Epithelial cell of proximal tubule (primary cell): Measurements from ENCODE around the gene TSPAN15. TPM values are rescaled to one million over a fixed set of nuclear protein-coding genes. Genes with fewer than 3 reads are reported as not detected.

Experiments used
- DNase-seq: peaks from one replicate; pipeline ENCODE4 v3.0.0-alpha.2; 2011; ENCODE audit warnings: low read depth
- H3K4me3 ChIP-seq: 2 replicates; pipeline ENCODE4 v1.5.1; 2011; ENCODE audit warnings: low read depth, mild to moderate bottlenecking, low read length
- CTCF ChIP-seq: conservative IDR thresholded peaks from 2 replicates; pipeline ENCODE4 v1.5.1; 2012; ENCODE audit warnings: low read depth, mild to moderate bottlenecking, low read length
- total RNA-seq: library from RNA; depleted of rRNA; stranded (reverse); fragments of >200 nt; gene quantifications from 2 replicates; pipeline ENCODE4 v1.2.3, GENCODE V29; 2015

The TSPAN15 gene
- total RNA-seq, 1 donor from 2014 or later: 28.6 TPM

- DNase-seq: no peak
- no peak for TF ChIP-seq CTCF
- no peak overlapping the region for H3K4me3 ChIP-seq
Measured at GRCh38 chr10:69435966-69436520, 15.2 kb upstream of the TSPAN15 start.

GRCh38 chr10:69437321-69438259 is 13.7 kb upstream of the TSPAN15 start:
- no peak overlapping the region for H3K4me3 ChIP-seq
- no peak for TF ChIP-seq CTCF
- DNase-seq: no peak

GRCh38 chr10:69438536-69439349 is 12.5 kb upstream of the TSPAN15 start:
- no peak overlapping the region for H3K4me3 ChIP-seq
- no peak for TF ChIP-seq CTCF
- no peak for DNase-seq

- TF ChIP-seq CTCF: no peak
- no peak for DNase-seq
- H3K4me3 ChIP-seq: no peak overlapping the region
Measured at GRCh38 chr10:69439350-69439739, 11.9 kb upstream of the TSPAN15 start.

- no peak for TF ChIP-seq CTCF
- H3K4me3 ChIP-seq: no peak overlapping the region
- no peak for DNase-seq
Measured at GRCh38 chr10:69439813-69440506, 11.3 kb upstream of the TSPAN15 start.

- no peak for DNase-seq
- TF ChIP-seq CTCF: no peak
- no peak overlapping the region for H3K4me3 ChIP-seq
Measured at GRCh38 chr10:69443354-69443753, 7.9 kb upstream of the TSPAN15 start.
